HCT116 (cell line): ENCODE data around the gene ACLY. TPM values are rescaled to one million over a fixed set of nuclear protein-coding genes. Genes with fewer than 3 reads are reported as not detected.

Source experiments
- ATAC-seq: fragments of 200-7000 bp; cut with Tn5 transposase; 2 replicates; pipeline ENCODE4 v1.9.1; 2020; ENCODE audit warnings: mild to moderate bottlenecking, moderate library complexity
- BruUV-seq: library from RNA; stranded (reverse); fragments of 400-500 nt; replicated peaks from 2 replicates; lab custom pipeline; 2021; lab: Mats Ljungman, UMichigan
- CTCF ChIA-PET: fragments of 300-600 bp; sonication (Branson Sonifier 250); formaldehyde crosslinking; loops from one replicate; lab custom pipeline; 2021; ENCODE audit warnings: antibody characterized with exemption; lab: Charles Lee
- POLR2A ChIA-PET: fragments of 300-600, 350-600 bp; sonication (Branson Sonifier 250); formaldehyde crosslinking; loops from one replicate; lab custom pipeline; 2021; ENCODE audit warnings: antibody characterized with exemption; lab: Charles Lee
- RAD21 ChIA-PET, 2 experiments: fragments of 300-600 bp; sonication (Branson Sonifier 250); formaldehyde crosslinking; loops; one replicate each; lab custom pipeline; 2023; ENCODE audit warnings: low total read pairs in 2 of 2; ENCODE audit not compliant: uncharacterized antibody in 2 of 2, unreplicated experiment in 2 of 2, low non-redundant PET in 1 of 2; lab: Charles Lee
- DNase-seq: peaks from one replicate; pipeline ENCODE4 v3.0.0-alpha.2; 2010; ENCODE audit warnings: low read depth, low spot score
- H2AFZ ChIP-seq: fragments of 200-600 bp; shearing (Covaris generic), sonication (generic); 2 replicates; pipeline ENCODE4 v1.6.1; 2017; ENCODE audit warnings: low read depth, mixed run types, mixed read lengths, antibody characterized with exemption, low read length; ENCODE audit not compliant: poor library complexity, severe bottlenecking
- H3K27ac ChIP-seq: 2 replicates; pipeline ENCODE4 v1.5.1; 2012; ENCODE audit warnings: low read depth, low read length
- H3K27me3 ChIP-seq: fragments of 200-600 bp; sonication (generic); 2 replicates; pipeline ENCODE4 v1.6.1; 2016; ENCODE audit warnings: mixed run types, low read length, mixed read lengths; ENCODE audit not compliant: insufficient read depth
- H3K36me3 ChIP-seq, 2 experiments: fragments of 200-500 bp in 1 of 2; fragments of 200-600 bp in 1 of 2; sonication (Bioruptor generic) in 1 of 2; sonication (generic) in 1 of 2; 2 replicates each; pipeline versions ENCODE4 v1.5.1 to v1.6.1; 2014 to 2016; ENCODE audit warnings: low read length in 2 of 2, inconsistent platforms in 1 of 2, mixed read lengths in 1 of 2, mixed run types in 1 of 2; ENCODE audit not compliant: insufficient read depth in 2 of 2, control insufficient read depth in 1 of 2
- H3K4me1 ChIP-seq, 2 experiments: fragments of 200-600 bp in 1 of 2; sonication (generic) in 1 of 2; 2 replicates each; pipeline versions ENCODE4 v1.5.1 to v1.6.1; 2012 to 2017; ENCODE audit warnings: low read length in 2 of 2, inconsistent platforms in 1 of 2, mild to moderate bottlenecking in 1 of 2, mixed read lengths in 1 of 2, mixed run types in 1 of 2, moderate library complexity in 1 of 2; ENCODE audit not compliant: insufficient read depth in 2 of 2, control insufficient read depth in 1 of 2
- H3K4me2 ChIP-seq: fragments of 200-600 bp; sonication (generic); 2 replicates; pipeline ENCODE4 v1.6.1; 2017; ENCODE audit warnings: mixed run types, low read length, mixed read lengths
- H3K4me3 ChIP-seq, 2 experiments: fragments of 200-600 bp in 1 of 2; sonication (generic) in 1 of 2; replicated peaks in 1 of 2; 2 replicates each; pipeline ENCODE4 v1.5.1; 2011 to 2016; ENCODE audit warnings: low read length in 2 of 2, control low read depth in 1 of 2, low read depth in 1 of 2, mild to moderate bottlenecking in 1 of 2, mixed read lengths in 1 of 2, mixed run types in 1 of 2
- H3K79me2 ChIP-seq: fragments of 200-600 bp; sonication (generic); 2 replicates; pipeline ENCODE4 v1.6.1; 2017; ENCODE audit warnings: mild to moderate bottlenecking, mixed run types, low read length, moderate library complexity, mixed read lengths; ENCODE audit not compliant: insufficient read depth
- H3K9ac ChIP-seq: fragments of 200-600 bp; sonication (generic); 2 replicates; pipeline ENCODE4 v1.6.1; 2016; ENCODE audit warnings: low read length, mixed read lengths
- H3K9me2 ChIP-seq: fragments of 200-600 bp; sonication (generic), shearing (Covaris generic); 2 replicates; pipeline ENCODE4 v1.6.1; 2017; ENCODE audit warnings: mixed run types, mild to moderate bottlenecking, moderate library complexity; ENCODE audit not compliant: insufficient read depth
- H3K9me3 ChIP-seq, 2 experiments: fragments of 200-500 bp in 1 of 2; fragments of 200-600 bp in 1 of 2; sonication (Bioruptor generic) in 1 of 2; sonication (generic) in 1 of 2; 2 replicates each; pipeline ENCODE4 v1.6.1; 2014 to 2017; ENCODE audit warnings: low read length in 2 of 2, mixed read lengths in 2 of 2, inconsistent platforms in 1 of 2, low read depth in 1 of 2, mild to moderate bottlenecking in 1 of 2, mixed run types in 1 of 2, moderate library complexity in 1 of 2; ENCODE audit not compliant: control insufficient read depth in 1 of 2, insufficient read depth in 1 of 2
- H4K20me1 ChIP-seq: fragments of 200-600 bp; sonication (generic), shearing (Covaris generic); 2 replicates; pipeline ENCODE4 v1.6.1; 2017; ENCODE audit warnings: mixed run types, mild to moderate bottlenecking, moderate library complexity; ENCODE audit not compliant: insufficient read depth
- CEBPB ChIP-seq: IDR thresholded peaks from 2 replicates; pipeline ENCODE4 v1.6.1; 2012; ENCODE audit warnings: low read depth
- EGR1 ChIP-seq: IDR thresholded peaks from 2 replicates; pipeline ENCODE4 v1.6.1; 2012; ENCODE audit warnings: low read depth
- ELF1 ChIP-seq: IDR thresholded peaks from 2 replicates; pipeline ENCODE4 v1.6.1; 2012; ENCODE audit warnings: low read depth, borderline replicate concordance
- EZH2 ChIP-seq: fragments of 200-600 bp; sonication (generic); IDR thresholded peaks from 2 replicates; pipeline ENCODE4 v1.6.1; 2017; ENCODE audit warnings: antibody characterized with exemption, mixed run types
- EZH2phosphoT487 ChIP-seq: fragments of 200-600 bp; IDR thresholded peaks from 2 replicates; pipeline ENCODE4 v1.6.1; 2018; ENCODE audit warnings: antibody characterized with exemption, borderline replicate concordance
- FOSL1 ChIP-seq: IDR thresholded peaks from 2 replicates; pipeline ENCODE4 v1.6.1; 2012; ENCODE audit warnings: low read depth
- JUND ChIP-seq: IDR thresholded peaks from 2 replicates; pipeline ENCODE4 v1.6.1; 2012
- POLR2A ChIP-seq: IDR thresholded peaks from 2 replicates; pipeline ENCODE4 v1.7.0; 2011; ENCODE audit warnings: borderline replicate concordance; ENCODE audit not compliant: insufficient read depth, insufficient read length; ENCODE audit errors: extremely low read depth
- POLR2AphosphoS5 ChIP-seq: IDR thresholded peaks from 2 replicates; pipeline ENCODE4 v1.6.1; 2011; ENCODE audit warnings: mild to moderate bottlenecking, low read depth, low read length, moderate library complexity
- RAD21 ChIP-seq: IDR thresholded peaks from 2 replicates; pipeline ENCODE4 v1.6.1; 2012; ENCODE audit warnings: low read depth, mild to moderate bottlenecking
- SIN3A ChIP-seq: IDR thresholded peaks from 2 replicates; pipeline ENCODE4 v1.6.1; 2012; ENCODE audit warnings: low read depth
- YY1 ChIP-seq: IDR thresholded peaks from 2 replicates; pipeline ENCODE4 v1.6.1; 2011; ENCODE audit warnings: low read length, low read depth, moderate library complexity, mild to moderate bottlenecking; ENCODE audit not compliant: insufficient replicate concordance; ENCODE audit errors: extremely low read depth
- ZNF274 ChIP-seq: fragments of 200-500 bp; sonication (Bioruptor generic); IDR thresholded peaks from 2 replicates; pipeline ENCODE4 v1.6.1; 2014; ENCODE audit warnings: mild to moderate bottlenecking, low read depth, low read length, inconsistent platforms
- intact Hi-C: fragments of 100-400 bp; cut with micrococcal nuclease; formaldehyde crosslinking; loops from 2 replicates; pipeline ENCODE4 v1.10.0; 2022
- total RNA-seq: library from RNA; stranded (reverse); gene quantifications from one replicate; pipeline ENCODE4 v1.2.1, GENCODE V29; 2021; ENCODE audit not compliant: unreplicated experiment
- TF ChIP-seq, protein P1 (sequence below): IDR thresholded peaks from 2 replicates; pipeline ENCODE4 v1.6.1; 2012
- TF ChIP-seq, protein P2 (sequence below), 3 experiments: fragments of 200-600 bp in 1 of 3; sonication (generic) in 1 of 3; IDR thresholded peaks in 2 of 3; conservative IDR thresholded peaks in 1 of 3; 2 replicates each; pipeline ENCODE4 v1.5.1; 2012 to 2017; ENCODE audit warnings: low read depth in 2 of 3, low read length in 2 of 3, antibody characterized with exemption in 1 of 3, borderline replicate concordance in 1 of 3, control low read depth in 1 of 3, mild to moderate bottlenecking in 1 of 3, mixed read lengths in 1 of 3, mixed run types in 1 of 3, moderate library complexity in 1 of 3; ENCODE audit not compliant: insufficient read depth in 1 of 3

ACLY gene
- total RNA-seq, 1 experiment from 2014 or later, result 222 TPM

DNA sequence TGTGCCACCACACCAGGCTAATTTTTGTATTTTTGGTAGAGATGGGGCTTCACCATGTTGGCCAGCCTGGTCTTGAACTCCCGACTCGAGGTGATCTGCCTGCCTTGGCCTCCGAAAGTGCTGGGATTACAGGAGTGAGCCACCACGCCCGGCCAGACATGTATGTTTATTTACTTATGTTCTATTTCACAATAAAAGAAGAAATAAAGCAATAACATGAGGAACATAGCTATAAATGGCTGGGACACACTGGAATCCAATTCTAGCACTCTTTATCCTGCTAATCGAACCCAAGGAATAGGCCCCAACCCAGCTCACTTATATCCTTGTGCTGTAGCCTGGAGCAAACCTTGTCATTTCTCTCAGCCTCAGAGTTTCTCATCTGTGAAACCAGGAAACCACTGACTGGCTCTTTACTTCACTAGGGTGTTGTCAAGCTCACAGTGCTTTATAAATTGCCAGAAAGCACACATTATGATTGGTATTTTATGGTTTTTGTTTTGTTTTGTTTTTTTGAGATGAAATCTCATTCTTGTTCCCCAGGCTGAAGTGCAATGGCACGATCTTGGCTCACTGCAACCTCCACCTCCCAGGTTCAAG lies 7.3 kb upstream of the ACLY start:
- H3K27ac ChIP-seq, result no peak overlapping the region
- CTCF ChIA-PET, result no interaction called here
- POLR2A ChIA-PET, result no interaction called here

More for the DNA sequence above, 7.3 kb upstream of the ACLY start:
- TF ChIP-seq, protein P1, sequence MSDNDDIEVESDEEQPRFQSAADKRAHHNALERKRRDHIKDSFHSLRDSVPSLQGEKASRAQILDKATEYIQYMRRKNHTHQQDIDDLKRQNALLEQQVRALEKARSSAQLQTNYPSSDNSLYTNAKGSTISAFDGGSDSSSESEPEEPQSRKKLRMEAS, result no peak
- no peak for TF ChIP-seq EZH2phosphoT487
- no peak for TF ChIP-seq EZH2
- TF ChIP-seq EGR1, result no peak
- TF ChIP-seq, protein P2, sequence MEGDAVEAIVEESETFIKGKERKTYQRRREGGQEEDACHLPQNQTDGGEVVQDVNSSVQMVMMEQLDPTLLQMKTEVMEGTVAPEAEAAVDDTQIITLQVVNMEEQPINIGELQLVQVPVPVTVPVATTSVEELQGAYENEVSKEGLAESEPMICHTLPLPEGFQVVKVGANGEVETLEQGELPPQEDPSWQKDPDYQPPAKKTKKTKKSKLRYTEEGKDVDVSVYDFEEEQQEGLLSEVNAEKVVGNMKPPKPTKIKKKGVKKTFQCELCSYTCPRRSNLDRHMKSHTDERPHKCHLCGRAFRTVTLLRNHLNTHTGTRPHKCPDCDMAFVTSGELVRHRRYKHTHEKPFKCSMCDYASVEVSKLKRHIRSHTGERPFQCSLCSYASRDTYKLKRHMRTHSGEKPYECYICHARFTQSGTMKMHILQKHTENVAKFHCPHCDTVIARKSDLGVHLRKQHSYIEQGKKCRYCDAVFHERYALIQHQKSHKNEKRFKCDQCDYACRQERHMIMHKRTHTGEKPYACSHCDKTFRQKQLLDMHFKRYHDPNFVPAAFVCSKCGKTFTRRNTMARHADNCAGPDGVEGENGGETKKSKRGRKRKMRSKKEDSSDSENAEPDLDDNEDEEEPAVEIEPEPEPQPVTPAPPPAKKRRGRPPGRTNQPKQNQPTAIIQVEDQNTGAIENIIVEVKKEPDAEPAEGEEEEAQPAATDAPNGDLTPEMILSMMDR (IDR thresholded peaks at IDR 0.05 in 2 of 3, conservative IDR thresholded peaks at IDR 0.05 in 1 of 3; ENCODE audit: borderline replicate concordance in 1 of 3, insufficient read depth in 1 of 3, low read depth in 2 of 3, low read length in 2 of 3), result no peak
- no peak for TF ChIP-seq YY1
- no peak for TF ChIP-seq FOSL1
- no peak for TF ChIP-seq JUND
- TF ChIP-seq CEBPB, result no peak
- TF ChIP-seq SIN3A, result no peak
- TF ChIP-seq POLR2AphosphoS5, result no peak
- no peak for TF ChIP-seq RAD21
- no peak for TF ChIP-seq POLR2A
- no peak for TF ChIP-seq ELF1
- no peak for TF ChIP-seq ZNF274
- H3K4me3 ChIP-seq, result no peak overlapping the region
- no TSS peak for BruUV-seq
- H2AFZ ChIP-seq, result no peak overlapping the region
- H3K4me1 ChIP-seq, result peaks cover 3 to 18% of the 10 kb centered on the region in 2 experiments; a peak in 2 of 4 replicates
- RAD21 ChIA-PET, result no interaction called here
- no peak overlapping the region for H3K9ac ChIP-seq
- no peaks in the 10 kb centered on the region for H3K27me3 ChIP-seq
- no peak for ATAC-seq
- H3K79me2 ChIP-seq, result no peaks in the 10 kb centered on the region
- 0 out of 2 replicates have a peak, but pooled peaks cover 3% of the 10 kb centered on the region for H3K9me2 ChIP-seq
- H3K4me2 ChIP-seq, result no peak overlapping the region
- no peaks in the 10 kb centered on the region for H3K36me3 ChIP-seq
- no peaks in the 10 kb centered on the region for H4K20me1 ChIP-seq
- DNase-seq, result no peak
- intact Hi-C loops, result no loop called here
- no peaks in the 10 kb centered on the region for H3K9me3 ChIP-seq
